ENCODE results near the gene ASCC2. TPM values are rescaled to one million over a fixed set of nuclear protein-coding genes. Genes with fewer than 3 reads are reported as not detected.

The ASCC2 gene
- total RNA-seq, 1 donor from 2014 or later: 24.9 TPM

DNA sequence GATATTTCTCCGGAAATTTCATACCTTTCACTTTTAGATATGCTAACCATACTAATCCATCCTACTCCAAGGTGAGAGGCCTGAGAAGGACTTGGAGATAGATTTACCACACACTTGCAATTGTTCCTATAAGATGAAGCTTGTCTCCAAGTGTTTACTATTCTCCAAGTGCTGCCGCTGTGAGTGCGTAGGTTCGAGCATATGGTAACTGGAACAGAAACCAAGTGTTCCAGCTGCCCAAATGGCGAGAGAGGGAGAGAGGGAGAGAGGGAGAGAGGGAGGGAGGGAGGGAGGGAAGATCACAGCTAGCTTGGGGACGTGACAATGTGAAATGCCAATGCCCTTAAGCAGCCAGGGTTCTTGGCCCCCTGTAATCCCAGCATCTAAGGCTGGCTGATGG is 21.5 kb downstream of the ASCC2 start:
- intact Hi-C loops (cut with DNase I): no loop called here
- DNase-seq (ENCODE audit: low spot score in 2 of 2): no peak
- TF ChIP-seq, protein P1, sequence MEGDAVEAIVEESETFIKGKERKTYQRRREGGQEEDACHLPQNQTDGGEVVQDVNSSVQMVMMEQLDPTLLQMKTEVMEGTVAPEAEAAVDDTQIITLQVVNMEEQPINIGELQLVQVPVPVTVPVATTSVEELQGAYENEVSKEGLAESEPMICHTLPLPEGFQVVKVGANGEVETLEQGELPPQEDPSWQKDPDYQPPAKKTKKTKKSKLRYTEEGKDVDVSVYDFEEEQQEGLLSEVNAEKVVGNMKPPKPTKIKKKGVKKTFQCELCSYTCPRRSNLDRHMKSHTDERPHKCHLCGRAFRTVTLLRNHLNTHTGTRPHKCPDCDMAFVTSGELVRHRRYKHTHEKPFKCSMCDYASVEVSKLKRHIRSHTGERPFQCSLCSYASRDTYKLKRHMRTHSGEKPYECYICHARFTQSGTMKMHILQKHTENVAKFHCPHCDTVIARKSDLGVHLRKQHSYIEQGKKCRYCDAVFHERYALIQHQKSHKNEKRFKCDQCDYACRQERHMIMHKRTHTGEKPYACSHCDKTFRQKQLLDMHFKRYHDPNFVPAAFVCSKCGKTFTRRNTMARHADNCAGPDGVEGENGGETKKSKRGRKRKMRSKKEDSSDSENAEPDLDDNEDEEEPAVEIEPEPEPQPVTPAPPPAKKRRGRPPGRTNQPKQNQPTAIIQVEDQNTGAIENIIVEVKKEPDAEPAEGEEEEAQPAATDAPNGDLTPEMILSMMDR (IDR thresholded peaks at IDR 0.05): no peak
- Histone ChIP-seq H3K27ac (peak overlapping the region in 1 of 2 donors; percentile 34), H3K36me3 (peaks cover 53 to 89% of the 10 kb centered on the region in 2 donors), H3K4me1 (no peaks in the 10 kb centered on the region), H3K9me3 (no peaks in the 10 kb centered on the region), H3K4me3 (no peak overlapping the region), H3K27me3 (no peaks in the 10 kb centered on the region)

GRCh38 chr22:29816128-29816527 is 21.9 kb downstream of the ASCC2 start:
- Histone ChIP-seq H3K27me3 (no peaks in the 10 kb centered on the region), H3K4me3 (no peak overlapping the region), H3K36me3 (peaks cover 56 to 91% of the 10 kb centered on the region in 2 donors), H3K4me1 (no peaks in the 10 kb centered on the region), H3K27ac (no peak overlapping the region), H3K9me3 (no peaks in the 10 kb centered on the region)
- intact Hi-C loops (cut with DNase I): no loop called here
- DNase-seq (ENCODE audit: low spot score in 2 of 2): peak in 1 of 2 donors; percentile 66
- TF ChIP-seq, protein P1 (IDR thresholded peaks at IDR 0.05): no peak

DNA sequence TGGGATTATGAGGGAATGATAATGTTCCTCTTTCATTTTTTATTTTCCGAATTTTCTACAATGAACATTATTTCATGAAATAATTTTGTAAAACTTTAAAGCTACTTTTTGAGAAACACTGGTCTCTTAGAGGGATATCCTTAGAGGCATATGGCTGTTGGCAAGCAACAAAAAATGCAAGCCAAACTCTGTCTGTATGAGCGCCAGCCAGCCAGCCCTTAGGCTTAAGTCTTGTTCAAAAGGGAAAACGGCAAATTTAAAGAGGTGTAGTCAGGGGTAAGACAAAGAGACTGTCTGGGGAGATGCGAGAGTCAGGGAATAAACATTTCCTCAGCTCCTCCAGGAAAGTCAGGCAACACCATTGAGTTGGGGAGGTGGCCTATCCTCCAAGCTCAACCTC is 22.5 kb downstream of the ASCC2 start:
- intact Hi-C loops (cut with DNase I): no loop called here

DNA sequence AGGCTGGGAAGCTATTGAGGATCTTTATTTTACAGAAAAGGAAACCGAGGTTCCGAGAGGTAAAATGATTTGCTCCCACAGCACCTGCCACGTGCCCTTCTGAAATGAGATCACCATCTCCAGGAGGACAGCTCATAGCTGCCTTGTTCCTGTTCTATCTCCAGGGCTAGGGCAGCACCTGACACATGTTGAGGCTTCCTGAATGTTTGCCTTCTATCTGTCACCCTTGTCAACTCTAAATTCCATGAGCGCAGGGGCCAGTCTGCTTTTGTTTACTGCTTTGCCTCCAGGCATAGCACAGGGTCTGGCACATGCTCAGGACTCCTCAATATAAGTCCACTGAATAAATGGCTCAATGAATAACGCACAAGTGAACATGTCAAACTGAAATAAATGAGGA is 24.1 kb downstream of the ASCC2 start:
- intact Hi-C loops (cut with DNase I): no loop called here
- no peak for DNase-seq (ENCODE audit: low spot score in 2 of 2)
- Histone ChIP-seq H3K4me1 (no peaks in the 10 kb centered on the region), H3K4me3 (no peak overlapping the region), H3K27me3 (no peaks in the 10 kb centered on the region), H3K9me3 (no peaks in the 10 kb centered on the region), H3K36me3 (peaks cover 59 to 86% of the 10 kb centered on the region in 2 donors), H3K27ac (no peak overlapping the region)
- TF ChIP-seq, protein P1 (IDR thresholded peaks at IDR 0.05): no peak

More for the DNA sequence above, 22.5 kb downstream of the ASCC2 start:
- Histone ChIP-seq H3K27ac (no peak overlapping the region), H3K4me3 (no peak overlapping the region), H3K9me3 (no peaks in the 10 kb centered on the region), H3K4me1 (no peaks in the 10 kb centered on the region), H3K27me3 (no peaks in the 10 kb centered on the region), H3K36me3 (peaks cover 61 to 93% of the 10 kb centered on the region in 2 donors)
- TF ChIP-seq, protein P1 (IDR thresholded peaks at IDR 0.05): no peak
- DNase-seq (ENCODE audit: low spot score in 2 of 2): no peak

DNA sequence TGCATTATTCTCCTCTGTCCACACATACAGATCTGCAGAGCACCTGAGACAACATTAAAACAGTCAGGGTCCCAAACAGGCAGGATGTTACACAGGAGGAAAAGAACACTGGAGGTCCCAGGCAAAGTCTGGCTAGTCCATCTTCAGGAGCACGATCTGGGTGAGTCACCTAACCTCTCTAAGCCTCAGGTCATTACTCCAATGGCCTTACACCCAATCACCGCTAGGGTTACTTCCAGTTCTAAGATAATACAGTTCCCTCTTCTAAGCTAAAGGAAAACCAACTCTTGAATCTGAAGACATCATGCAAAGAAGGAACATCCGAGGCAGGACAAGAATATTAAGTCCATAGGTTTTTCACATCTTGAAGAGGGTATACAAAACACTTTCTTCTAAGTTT is 24.5 kb downstream of the ASCC2 start:
- intact Hi-C loops (cut with DNase I): no loop called here
- H3K27ac ChIP-seq: no peak overlapping the region

More for the DNA sequence above, 24.5 kb downstream of the ASCC2 start:
- no peak for DNase-seq (ENCODE audit: low spot score in 2 of 2)
- TF ChIP-seq, protein P1 (IDR thresholded peaks at IDR 0.05): no peak
- Histone ChIP-seq H3K27me3 (no peaks in the 10 kb centered on the region), H3K4me1 (no peaks in the 10 kb centered on the region), H3K9me3 (no peaks in the 10 kb centered on the region), H3K36me3 (peaks cover 59 to 84% of the 10 kb centered on the region in 2 donors), H3K4me3 (no peak overlapping the region)
